H9 (cell line): ENCODE data around the gene VAV2. TPM values are rescaled to one million over a fixed set of nuclear protein-coding genes. Genes with fewer than 3 reads are reported as not detected.

Source experiments
- DNase-seq: peaks from one replicate; pipeline ENCODE4 v3.0.0-alpha.2; 2017
- H2AFZ ChIP-seq: one replicate; pipeline ENCODE4 v1.6.1; 2013; ENCODE audit warnings: mild to moderate bottlenecking, low read length, control low read depth, moderate library complexity
- H2AK5ac ChIP-seq: 2 replicates; pipeline ENCODE4 v1.6.1; 2013; ENCODE audit warnings: low read length, control low read depth, mixed read lengths; ENCODE audit not compliant: insufficient read length
- H2BK120ac ChIP-seq: one replicate; pipeline ENCODE4 v1.6.1; 2013; ENCODE audit warnings: low read depth, mild to moderate bottlenecking, low read length, control low read depth, inconsistent platforms; ENCODE audit not compliant: poor library complexity, severe bottlenecking
- H2BK12ac ChIP-seq: 2 replicates; pipeline ENCODE4 v1.6.1; 2013; ENCODE audit warnings: low read length, control low read depth, mixed read lengths, low read depth; ENCODE audit not compliant: insufficient read length
- H2BK15ac ChIP-seq: 2 replicates; pipeline ENCODE4 v1.6.1; 2013; ENCODE audit warnings: low read depth, low read length, control low read depth
- H2BK20ac ChIP-seq: one replicate; pipeline ENCODE4 v1.6.1; 2013; ENCODE audit warnings: low read depth, mild to moderate bottlenecking, low read length, control low read depth, inconsistent platforms; ENCODE audit not compliant: poor library complexity, severe bottlenecking
- H2BK5ac ChIP-seq: 2 replicates; pipeline ENCODE4 v1.6.1; 2013; ENCODE audit warnings: low read length, control low read depth, mixed read lengths; ENCODE audit not compliant: insufficient read length
- H3K14ac ChIP-seq: 2 replicates; pipeline ENCODE4 v1.6.1; 2013; ENCODE audit warnings: low read length, control low read depth; ENCODE audit not compliant: insufficient read depth
- H3K18ac ChIP-seq: 2 replicates; pipeline ENCODE4 v1.6.1; 2013; ENCODE audit warnings: low read depth, mild to moderate bottlenecking, mixed read lengths, low read length, control low read depth; ENCODE audit not compliant: insufficient read length
- H3K23ac ChIP-seq: 2 replicates; pipeline ENCODE4 v1.6.1; 2013; ENCODE audit warnings: low read length, control low read depth, mixed read lengths, low read depth; ENCODE audit not compliant: insufficient read length
- H3K23me2 ChIP-seq: 2 replicates; pipeline ENCODE4 v1.6.1; 2013; ENCODE audit warnings: low read depth, mild to moderate bottlenecking, mixed read lengths, low read length, control low read depth; ENCODE audit not compliant: insufficient read length, poor library complexity, severe bottlenecking
- H3K27ac ChIP-seq: 2 replicates; pipeline ENCODE4 v1.5.1; 2013; ENCODE audit warnings: low read length, control low read depth, mixed read lengths, low read depth; ENCODE audit not compliant: insufficient read length
- H3K27me3 ChIP-seq: 2 replicates; pipeline ENCODE4 v1.6.1; 2013; ENCODE audit warnings: low read length, control low read depth, inconsistent platforms; ENCODE audit not compliant: insufficient read depth
- H3K4ac ChIP-seq: 2 replicates; pipeline ENCODE4 v1.6.1; 2013; ENCODE audit warnings: low read depth, mild to moderate bottlenecking, control low read depth, inconsistent platforms, low read length, moderate library complexity
- H3K4me1 ChIP-seq: 2 replicates; pipeline ENCODE4 v1.6.1; 2013; ENCODE audit warnings: low read length, control low read depth, inconsistent platforms; ENCODE audit not compliant: insufficient read depth
- H3K4me2 ChIP-seq: 2 replicates; pipeline ENCODE4 v1.6.1; 2013; ENCODE audit warnings: low read length, control low read depth, mixed read lengths; ENCODE audit not compliant: insufficient read length, insufficient read depth
- H3K56ac ChIP-seq: 2 replicates; pipeline ENCODE4 v1.6.1; 2013; ENCODE audit warnings: low read depth, mild to moderate bottlenecking, mixed read lengths, low read length, control low read depth; ENCODE audit not compliant: insufficient read length
- H3K79me1 ChIP-seq: 2 replicates; pipeline ENCODE4 v1.6.1; 2013; ENCODE audit warnings: low read depth, mild to moderate bottlenecking, moderate library complexity, low read length, control low read depth, inconsistent platforms; ENCODE audit not compliant: insufficient read depth, poor library complexity, severe bottlenecking
- H3K79me2 ChIP-seq: 2 replicates; pipeline ENCODE4 v1.6.1; 2013; ENCODE audit warnings: low read length, control low read depth, inconsistent platforms; ENCODE audit not compliant: insufficient read depth
- H3K9ac ChIP-seq: 2 replicates; pipeline ENCODE4 v1.6.1; 2013; ENCODE audit warnings: low read length, control low read depth, mixed read lengths; ENCODE audit not compliant: insufficient read length; ENCODE audit errors: extremely low read depth
- H3K9me3 ChIP-seq: one replicate; pipeline ENCODE4 v1.6.1; 2013; ENCODE audit warnings: low read depth, low read length, inconsistent platforms; ENCODE audit not compliant: control insufficient read depth
- H3T11ph ChIP-seq: one replicate; pipeline ENCODE4 v1.6.1; 2013; ENCODE audit warnings: mild to moderate bottlenecking, low read length, control low read depth, inconsistent platforms
- H4K20me1 ChIP-seq: one replicate; pipeline ENCODE4 v1.6.1; 2013; ENCODE audit not compliant: control insufficient read depth, insufficient read length, insufficient read depth
- H4K5ac ChIP-seq: 2 replicates; pipeline ENCODE4 v1.6.1; 2013; ENCODE audit warnings: low read depth, mild to moderate bottlenecking, mixed read lengths, low read length, control low read depth; ENCODE audit not compliant: insufficient read length
- H4K8ac ChIP-seq: replicated peaks from 2 replicates; pipeline ENCODE4 v1.6.1; 2013; ENCODE audit warnings: low read length, control low read depth, mixed read lengths, low read depth; ENCODE audit not compliant: insufficient read length
- H4K91ac ChIP-seq: 2 replicates; pipeline ENCODE4 v1.6.1; 2013; ENCODE audit warnings: low read depth, mild to moderate bottlenecking, moderate library complexity, mixed read lengths, low read length, control low read depth; ENCODE audit not compliant: insufficient read length
- H3K27ac Mint-ChIP-seq, 3 experiments: 2 replicates in 2 of 3; 3 replicates in 1 of 3; pipeline ENCODE4 v1.8.0; 2020 to 2021; ENCODE audit warnings: mixed read lengths in 3 of 3, mild to moderate bottlenecking in 1 of 3, moderate library complexity in 1 of 3
- H3K27me3 Mint-ChIP-seq: 2 replicates; pipeline ENCODE4 v1.8.0; 2021; ENCODE audit warnings: low read depth, mild to moderate bottlenecking, moderate library complexity, mixed read lengths
- H3K36me3 Mint-ChIP-seq, 3 experiments: 2 replicates in 2 of 3; 3 replicates in 1 of 3; pipeline ENCODE4 v1.8.0; 2020 to 2021; ENCODE audit warnings: low read depth in 3 of 3, mixed read lengths in 3 of 3; ENCODE audit not compliant: insufficient read depth in 1 of 3
- H3K4me1 Mint-ChIP-seq, 2 experiments: 2 replicates each; pipeline ENCODE4 v1.8.0; 2020; ENCODE audit warnings: mixed read lengths in 2 of 2
- H3K4me3 Mint-ChIP-seq, 2 experiments: 2 replicates in 1 of 2; 3 replicates in 1 of 2; pipeline ENCODE4 v1.8.0; 2020 to 2021; ENCODE audit warnings: mild to moderate bottlenecking in 2 of 2, mixed read lengths in 2 of 2, moderate library complexity in 1 of 2
- H3K9me3 Mint-ChIP-seq, 2 experiments: 2 replicates in 1 of 2; 3 replicates in 1 of 2; pipeline ENCODE4 v1.8.0; 2020; ENCODE audit warnings: mild to moderate bottlenecking in 2 of 2, mixed read lengths in 2 of 2, moderate library complexity in 1 of 2
- CTCF ChIP-seq: fragments of 200-600 bp; sonication (generic); conservative IDR thresholded peaks from 3 replicates; pipeline ENCODE4 v1.8.0; 2021; ENCODE audit warnings: antibody characterized with exemption, mild to moderate bottlenecking
- whole genome bisulfite sequencing: extraction: QIAGEN DNeasy Blood & Tissue Kit; methylation state at CpG from one replicate; pipeline ENCODE4 v1.1.7; 2013; ENCODE audit warnings: missing lambda C conversion rate, low lambda C conversion rate, mixed read lengths; ENCODE audit not compliant: insufficient read length; ENCODE audit errors: extremely low coverage; 5-methylcytosine and 5-hydroxymethylcytosine counted together
- total RNA-seq: library from RNA; stranded (reverse); gene quantifications from 2 replicates; pipeline ENCODE4 v1.2.1, GENCODE V29; 2021

The VAV2 gene
- total RNA-seq, 1 experiment from 2014 or later = 58.7 TPM

DNA sequence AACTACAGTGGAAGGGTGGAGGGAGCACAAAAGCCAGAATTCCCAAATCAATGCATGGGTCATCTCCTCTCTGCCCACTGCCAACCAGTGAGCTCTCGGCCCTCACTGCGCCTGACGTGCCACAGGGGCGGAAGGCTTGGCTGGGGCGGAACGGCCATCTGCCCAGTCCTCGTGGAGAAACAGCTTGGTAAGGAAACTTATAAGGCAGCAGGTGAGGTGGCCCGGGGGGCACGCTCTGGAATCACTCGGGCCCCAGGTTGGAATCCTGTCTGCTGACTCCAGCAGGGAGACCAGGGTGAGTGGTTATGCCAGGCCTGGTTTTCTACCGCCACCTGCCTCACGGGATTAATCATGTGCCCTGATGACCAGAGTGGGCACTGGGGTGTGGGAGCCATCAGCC is 52.3 kb downstream of the VAV2 start:
- Histone ChIP-seq H2AK5ac (no peak overlapping the region), H4K20me1 (peaks cover 3% of the 10 kb centered on the region), H3K9ac (no peak overlapping the region), H2BK5ac (no peak overlapping the region), H3K23ac (no peak overlapping the region), H3K79me1 (no peaks in the 10 kb centered on the region), H3K14ac (no peak overlapping the region; the same call in 1 of the 2 replicates), H4K5ac (no peak overlapping the region), H3K23me2 (no peaks in the 10 kb centered on the region), H4K91ac (no peak overlapping the region), H3K79me2 (no peaks in the 10 kb centered on the region; the same call in 1 of the 2 replicates), H2BK120ac (no peak overlapping the region), H3K27ac (no peak overlapping the region), H3T11ph (no peak overlapping the region), H2BK15ac (no peak overlapping the region), H3K4me2 (no peak overlapping the region), H3K18ac (no peak overlapping the region), H3K4me1 (no peaks in the 10 kb centered on the region), H2BK12ac (no peak overlapping the region), H3K27me3 (no peaks in the 10 kb centered on the region), H3K56ac (no peak overlapping the region), H3K9me3 (no peaks in the 10 kb centered on the region), H2BK20ac (no peak overlapping the region), H3K4ac (no peak overlapping the region), H2AFZ (no peak overlapping the region), H4K8ac (no peak overlapping the region)
- H3K4me1 Mint-ChIP-seq = peaks cover 17 to 22% of the 10 kb centered on the region in 2 experiments
- no peaks in the 10 kb centered on the region for H3K27me3 Mint-ChIP-seq
- TF ChIP-seq CTCF = no peak
- no peaks in the 10 kb centered on the region for H3K9me3 Mint-ChIP-seq
- no peak overlapping the region for H3K4me3 Mint-ChIP-seq
- no CpG with 5 or more reads among the region's 12 CpGs for WGBS
- H3K27ac Mint-ChIP-seq = peak overlapping the region in 2 of 3 experiments; percentile 31 to 62; a peak in 2 of 7 replicates
- peaks cover 2 to 32% (median 14%) of the 10 kb centered on the region in 3 experiments; a peak in 6 of 7 replicates for H3K36me3 Mint-ChIP-seq
- no peak for DNase-seq
